Esophagus squamous epithelium (tissue), 5 donors: ENCODE measurements around the gene SLC12A6. TPM values are rescaled to one million over a fixed set of nuclear protein-coding genes. Genes with fewer than 3 reads are reported as not detected.

ENCODE experiments used
- DNase-seq: peaks from one replicate; lab custom pipeline; 2025; lab: John Stamatoyannopoulos, UW
- H3K27ac ChIP-seq, 4 donors: fragments of 200-600 bp; sonication (generic); one replicate each; pipeline ENCODE4 v1.5.1; 2016 to 2019; ENCODE audit warnings: mild to moderate bottlenecking in 1 of 4
- H3K27me3 ChIP-seq, 4 donors: fragments of 200-600 bp; sonication (generic); 1 replicate in 3 of 4; 2 replicates in 1 of 4; pipeline versions ENCODE4 v1.5.1 to v1.6.0; 2017 to 2021; ENCODE audit warnings: antibody characterized with exemption in 1 of 4
- H3K36me3 ChIP-seq, 3 donors: fragments of 200-600 bp; sonication (generic); one replicate each; pipeline ENCODE4 v1.5.1; 2016 to 2019
- H3K4me1 ChIP-seq, 3 donors: fragments of 200-600 bp; sonication (generic); one replicate each; pipeline ENCODE4 v1.5.1; 2017 to 2019
- H3K4me3 ChIP-seq, 4 donors: fragments of 200-600 bp; sonication (generic); 1 replicate in 3 of 4; 2 replicates in 1 of 4; pipeline ENCODE4 v1.5.1; 2016 to 2019; ENCODE audit warnings: mild to moderate bottlenecking in 2 of 4, moderate library complexity in 1 of 4
- H3K9me3 ChIP-seq, 3 donors: fragments of 200-600 bp; sonication (generic); one replicate each; pipeline ENCODE4 v1.5.1; 2016 to 2019
- CTCF ChIP-seq, 6 experiments: fragments of 450-650 bp in 4 of 6; fragments of 200-600 bp in 2 of 6; sonication (generic) in 2 of 6; IDR thresholded peaks; one replicate each; pipeline ENCODE4 v1.5.1; 2016 to 2019; ENCODE audit warnings: antibody characterized with exemption in 6 of 6, mild to moderate bottlenecking in 4 of 6, moderate library complexity in 4 of 6
- POLR2A ChIP-seq, 4 donors: fragments of 450-650 bp; IDR thresholded peaks; one replicate each; pipeline ENCODE4 v1.6.1; 2017; ENCODE audit warnings: antibody characterized with exemption in 4 of 4, mild to moderate bottlenecking in 4 of 4, moderate library complexity in 3 of 4
- WGBS, 2 donors: methylation state at CpG; one replicate each; pipeline ENCODE4 v1.1.5; 2018; 5-methylcytosine and 5-hydroxymethylcytosine counted together
- intact Hi-C: fragments of 100-400 bp; cut with DNase I; formaldehyde crosslinking; loops from one replicate; pipeline ENCODE4 v1.15.0; 2022
- small RNA-seq, 4 donors: library from RNA; depleted of rRNA; stranded (forward); fragments of <200 nt; gene quantifications; one replicate each; pipeline ENCODE3, GENCODE V24; 2016
- total RNA-seq, 4 donors: library from RNA; depleted of rRNA; stranded (reverse); fragments of >200 nt; gene quantifications; one replicate each; pipeline ENCODE4 v1.1.0, GENCODE V29; 2016
- donor health status: DM: yes; HTN: yes; CAD: no.

SLC12A6 gene
- total RNA-seq, 4 donors from 2014 or later = 33.0 to 70.3 (median 49.5) TPM

GRCh38 chr15:34188711-34189110, 148.9 kb downstream of the SLC12A6 start:
- Histone ChIP-seq H3K27ac (no peak overlapping the region), H3K36me3 (peaks cover 0 to 26% (median 0%) of the 10 kb centered on the region in 3 donors), H3K27me3 (no peaks in the 10 kb centered on the region), H3K4me1 (peaks cover 0 to 21% (median 0%) of the 10 kb centered on the region in 3 donors), H3K9me3 (no peaks in the 10 kb centered on the region), H3K4me3 (no peak overlapping the region)
- intact Hi-C loops = no loop called here
- no peak for DNase-seq
- WGBS, 2 donors = 88 to 90% methylated on average over 5 of the region's 5 CpGs
- TF ChIP-seq CTCF (IDR thresholded peaks at IDR 0.05) (no peak), POLR2A (IDR thresholded peaks at IDR 0.05) (no peak)

GRCh38 chr15:34185666-34186065, 151.9 kb downstream of the SLC12A6 start:
- intact Hi-C loops = no loop called here
- TF ChIP-seq CTCF (IDR thresholded peaks at IDR 0.05) (no peak), POLR2A (IDR thresholded peaks at IDR 0.05) (no peak)
- peaks cover 5 to 36% (median 7%) of the 10 kb centered on the region in 3 donors for H3K4me1 ChIP-seq
- no peak overlapping the region for H3K27ac ChIP-seq
- DNase-seq = no peak
- no peaks in the 10 kb centered on the region for H3K27me3 ChIP-seq
- H3K4me3 ChIP-seq = no peak overlapping the region
- H3K9me3 ChIP-seq = no peaks in the 10 kb centered on the region
- H3K36me3 ChIP-seq = peaks cover 0 to 26% (median 0%) of the 10 kb centered on the region in 3 donors
- 85 to 87% methylated on average over 4 of the region's 4 CpGs for WGBS, 2 donors

- 31 to 45% methylated on average over 4 of the region's 4 CpGs for WGBS, 2 donors
- Histone ChIP-seq H3K27ac (peak overlapping the region in 1 of 4 donors; percentile 36), H3K4me3 (no peak overlapping the region), H3K27me3 (no peaks in the 10 kb centered on the region), H3K9me3 (no peaks in the 10 kb centered on the region), H3K4me1 (peaks cover 5 to 30% (median 7%) of the 10 kb centered on the region in 3 donors), H3K36me3 (peaks cover 0 to 26% (median 0%) of the 10 kb centered on the region in 3 donors)
- intact Hi-C loops = no loop called here
- TF ChIP-seq CTCF (IDR thresholded peaks at IDR 0.05) (no peak), POLR2A (IDR thresholded peaks at IDR 0.05) (no peak)
- DNase-seq = no peak
Measured at GRCh38 chr15:34182942-34183341, 154.6 kb downstream of the SLC12A6 start.

Small RNA genes within 50 kb of the gene (small RNA-seq; reads per million reads assigned to genes)
- 0 reads per million in 4 donors for gene MIR1233-1
- 0 reads per million in 4 donors for gene RF00019

Other genes with a start within 250 kb of the SLC12A6 start
- 10 to 100 TPM; 18.9 to 62.1 (median 36.1) TPM for gene EMC7, start 235.9 kb downstream of the SLC12A6 start, total RNA-seq
- 1 to 10 TPM in 2 of 4 donors, under 1 TPM in 2; 0.70 to 1.7 (median 0.98) TPM for gene PGBD4, start 235.7 kb downstream of the SLC12A6 start, total RNA-seq
- 10 to 100 TPM; 35.8 to 96.2 (median 74.3) TPM for gene KATNBL1, start 127.7 kb downstream of the SLC12A6 start, total RNA-seq
- 100 to 1,000 TPM; 114 to 154 (median 139) TPM for gene EMC4, start 112.8 kb downstream of the SLC12A6 start, total RNA-seq
- gene NOP10, start 5.4 kb upstream of the SLC12A6 start, total RNA-seq = 100 to 1,000 TPM; 132 to 213 (median 176) TPM
- gene NUTM1, start 5.5 kb upstream of the SLC12A6 start, total RNA-seq = not detected
- 10 to 100 TPM; 11.8 to 40.2 (median 32.6) TPM for gene LPCAT4, start 29.4 kb upstream of the SLC12A6 start, total RNA-seq
- gene GOLGA8A, start 100.0 kb upstream of the SLC12A6 start, total RNA-seq = 10 to 100 TPM in 3 of 4 donors, 1 to 10 TPM in 1; 5.8 to 55.9 (median 18.6) TPM
- 100 to 1,000 TPM in 1 of 4 donors, 10 to 100 TPM in 2, 1 to 10 TPM in 1; 3.4 to 105 (median 33.7) TPM for gene GOLGA8B, start 245.9 kb upstream of the SLC12A6 start, total RNA-seq